IPS-18a (cell line): ENCODE measurements around the gene PSEN1.

Source experiments
- H3K27ac ChIP-seq: one replicate; pipeline ENCODE4 v1.5.1; 2013; ENCODE audit warnings: low read length
- H3K27me3 ChIP-seq: one replicate; pipeline ENCODE4 v1.6.1; 2013; ENCODE audit warnings: mild to moderate bottlenecking, low read length; ENCODE audit not compliant: control insufficient read depth, insufficient read depth
- H3K36me3 ChIP-seq: one replicate; pipeline ENCODE4 v1.6.1; 2013; ENCODE audit warnings: low read depth, low read length; ENCODE audit not compliant: control insufficient read depth
- H3K4me1 ChIP-seq: one replicate; pipeline ENCODE4 v1.6.1; 2013; ENCODE audit warnings: low read depth, low read length; ENCODE audit not compliant: control insufficient read depth
- H3K4me3 ChIP-seq: one replicate; pipeline ENCODE4 v1.5.1; 2013; ENCODE audit warnings: low read length
- H3K9ac ChIP-seq: one replicate; pipeline ENCODE4 v1.6.1; 2013; ENCODE audit warnings: mild to moderate bottlenecking, low read length, moderate library complexity
- H3K9me3 ChIP-seq: one replicate; pipeline ENCODE4 v1.6.1; 2013; ENCODE audit warnings: low read depth, low read length; ENCODE audit not compliant: control insufficient read depth

PSEN1 gene

DNA sequence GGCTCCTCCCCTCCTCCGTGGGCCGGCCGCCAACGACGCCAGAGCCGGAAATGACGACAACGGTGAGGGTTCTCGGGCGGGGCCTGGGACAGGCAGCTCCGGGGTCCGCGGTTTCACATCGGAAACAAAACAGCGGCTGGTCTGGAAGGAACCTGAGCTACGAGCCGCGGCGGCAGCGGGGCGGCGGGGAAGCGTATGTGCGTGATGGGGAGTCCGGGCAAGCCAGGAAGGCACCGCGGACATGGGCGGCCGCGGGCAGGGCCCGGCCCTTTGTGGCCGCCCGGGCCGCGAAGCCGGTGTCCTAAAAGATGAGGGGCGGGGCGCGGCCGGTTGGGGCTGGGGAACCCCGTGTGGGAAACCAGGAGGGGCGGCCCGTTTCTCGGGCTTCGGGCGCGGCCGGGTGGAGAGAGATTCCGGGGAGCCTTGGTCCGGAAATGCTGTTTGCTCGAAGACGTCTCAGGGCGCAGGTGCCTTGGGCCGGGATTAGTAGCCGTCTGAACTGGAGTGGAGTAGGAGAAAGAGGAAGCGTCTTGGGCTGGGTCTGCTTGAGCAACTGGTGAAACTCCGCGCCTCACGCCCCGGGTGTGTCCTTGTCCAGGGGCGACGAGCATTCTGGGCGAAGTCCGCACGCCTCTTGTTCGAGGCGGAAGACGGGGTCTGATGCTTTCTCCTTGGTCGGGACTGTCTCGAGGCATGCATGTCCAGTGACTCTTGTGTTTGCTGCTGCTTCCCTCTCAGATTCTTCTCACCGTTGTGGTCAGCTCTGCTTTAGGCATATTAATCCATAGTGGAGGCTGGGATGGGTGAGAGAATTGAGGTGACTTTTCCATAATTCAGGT, at the start of gene PSEN1:
Gene PSEN1, plus strand, starts transcription at position 121 of the 839 bp plus-strand sequence. CDS start 11,513 bp downstream, outside the sequence.
- peaks cover 8% of the 10 kb centered on the region for H3K4me1 ChIP-seq
- peak within 1 kb of the TSS; percentile 79 for H3K4me3 ChIP-seq
- no peak within 1 kb of the TSS for H3K27ac ChIP-seq
- no peaks in the 10 kb centered on the region for H3K36me3 ChIP-seq
- H3K27me3 ChIP-seq: no peaks in the 10 kb centered on the region
- H3K9ac ChIP-seq: peak within 1 kb of the TSS; percentile 71
- H3K9me3 ChIP-seq: no peaks in the 10 kb centered on the region

DNA sequence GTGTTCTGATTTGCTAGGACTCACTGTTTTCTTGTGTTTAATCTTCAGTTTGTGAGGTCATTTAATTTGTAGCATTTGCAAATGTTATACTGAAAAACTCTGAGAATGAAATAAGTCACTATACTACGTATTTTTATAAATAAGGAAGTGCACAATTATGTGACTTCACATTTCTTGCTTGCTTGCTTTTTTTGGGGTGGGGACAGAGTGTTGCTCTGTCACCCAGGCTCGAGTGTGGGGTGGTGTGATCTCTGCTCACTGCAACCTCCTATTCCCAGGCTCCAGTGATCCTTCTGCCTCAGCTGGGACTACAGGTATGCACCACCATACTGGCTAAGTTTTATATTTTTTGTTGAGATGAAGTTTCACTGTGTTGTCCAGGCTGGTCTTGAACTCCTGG, 45.3 kb upstream of the PSEN1 start:
- Histone ChIP-seq H3K4me3 (no peak overlapping the region), H3K4me1 (no peaks in the 10 kb centered on the region), H3K9ac (no peak overlapping the region), H3K27me3 (no peaks in the 10 kb centered on the region), H3K36me3 (peaks cover 60% of the 10 kb centered on the region), H3K9me3 (no peaks in the 10 kb centered on the region), H3K27ac (no peak overlapping the region)

DNA sequence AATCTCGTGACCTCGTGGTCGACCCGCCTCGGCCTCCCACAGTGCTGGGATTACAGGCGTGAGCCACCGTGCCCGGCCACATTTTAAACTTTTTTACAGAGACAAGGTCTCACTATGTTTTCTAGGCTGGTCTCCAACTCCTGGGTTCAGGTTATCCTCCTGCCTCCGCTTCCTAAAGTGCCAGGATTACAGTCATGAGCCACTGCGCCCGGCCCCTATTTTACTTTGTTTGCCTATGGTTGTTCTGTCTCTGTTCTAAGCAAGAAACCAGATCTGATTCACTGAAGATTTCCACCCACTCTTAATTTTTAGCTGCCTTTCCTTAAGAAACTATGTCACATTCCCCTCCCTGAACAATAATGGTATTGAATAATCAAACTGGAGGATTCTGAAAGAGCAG, 38.9 kb upstream of the PSEN1 start:
- Histone ChIP-seq H3K9ac (no peak overlapping the region), H3K27ac (no peak overlapping the region), H3K4me1 (no peaks in the 10 kb centered on the region), H3K27me3 (no peaks in the 10 kb centered on the region), H3K4me3 (no peak overlapping the region), H3K9me3 (no peaks in the 10 kb centered on the region), H3K36me3 (peaks cover 66% of the 10 kb centered on the region)

DNA sequence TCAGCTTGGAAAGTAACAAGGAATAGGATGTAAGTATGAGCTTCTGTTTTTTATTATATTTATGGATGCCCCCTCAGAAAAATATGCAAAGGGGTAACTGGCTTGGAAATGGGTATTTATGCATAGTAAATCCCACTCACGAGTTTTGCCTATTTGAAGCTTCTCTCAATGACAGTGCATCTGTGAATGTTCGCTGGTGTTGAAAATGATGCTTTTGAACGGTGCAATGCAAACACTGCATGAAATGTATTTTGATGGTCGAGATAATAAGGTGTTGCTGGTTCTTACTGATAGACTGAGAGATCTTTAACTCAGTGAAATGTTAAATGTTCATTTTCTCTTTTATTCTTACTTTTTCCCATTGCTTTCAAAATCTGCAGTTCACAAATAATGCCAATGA, 36.0 kb upstream of the PSEN1 start:
- no peak overlapping the region for H3K27ac ChIP-seq
- H3K4me1 ChIP-seq: no peaks in the 10 kb centered on the region
- H3K36me3 ChIP-seq: peaks cover 82% of the 10 kb centered on the region
- no peak overlapping the region for H3K4me3 ChIP-seq
- no peaks in the 10 kb centered on the region for H3K9me3 ChIP-seq
- H3K9ac ChIP-seq: no peak overlapping the region
- H3K27me3 ChIP-seq: no peaks in the 10 kb centered on the region

DNA sequence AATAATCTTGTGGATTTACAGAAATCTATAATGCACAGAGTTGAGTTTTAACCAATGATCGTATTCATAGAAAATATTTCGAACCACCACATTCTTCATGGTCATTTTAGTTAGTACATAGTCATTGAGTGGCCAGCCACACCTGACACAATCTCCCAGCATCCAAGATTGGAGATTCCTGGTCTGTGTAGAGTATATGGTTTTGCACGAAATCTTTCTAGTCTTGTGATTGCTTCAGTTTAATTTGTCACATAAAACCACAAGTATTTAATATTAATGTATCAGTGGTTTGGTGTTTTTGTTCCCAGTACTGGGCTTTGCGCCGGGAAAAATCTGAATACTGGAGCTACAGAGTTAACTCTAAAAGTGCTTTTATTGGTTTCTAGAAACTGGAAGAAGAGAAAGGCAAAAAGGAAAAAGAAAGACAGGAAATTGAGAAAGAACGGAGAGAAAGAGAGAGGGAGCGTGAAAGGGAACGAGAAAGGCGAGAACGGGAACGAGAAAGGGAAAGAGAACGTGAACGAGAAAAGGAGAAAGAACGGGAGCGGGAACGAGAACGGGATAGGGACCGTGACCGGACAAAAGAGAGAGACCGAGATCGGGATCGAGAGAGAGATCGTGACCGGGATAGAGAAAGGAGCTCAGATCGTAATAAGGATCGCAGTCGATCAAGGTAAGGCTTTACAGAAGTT, 33.4 kb upstream of the PSEN1 start:
- H3K4me1 ChIP-seq: no peaks in the 10 kb centered on the region

DNA sequence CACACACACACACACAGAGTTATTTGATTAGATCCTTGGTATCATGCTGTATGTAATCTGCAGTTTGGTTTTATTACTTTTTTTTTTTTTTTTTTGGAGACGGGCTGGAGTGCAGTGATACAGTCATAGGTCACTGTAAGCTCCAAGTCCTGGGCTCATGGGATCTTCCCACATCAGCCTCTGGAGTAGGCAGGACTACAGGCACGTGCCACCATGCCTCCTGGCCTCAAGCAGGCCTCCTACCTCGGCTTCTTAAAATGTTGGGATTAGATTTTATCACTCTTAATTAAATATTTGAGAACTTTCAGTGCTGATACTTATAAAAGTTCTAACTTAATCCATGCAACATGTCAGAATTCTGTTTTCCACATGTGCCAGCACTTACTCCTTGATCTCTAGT, 31.3 kb upstream of the PSEN1 start:
- Histone ChIP-seq H3K4me3 (no peak overlapping the region), H3K36me3 (peaks cover 93% of the 10 kb centered on the region), H3K27me3 (no peaks in the 10 kb centered on the region), H3K27ac (no peak overlapping the region), H3K9ac (no peak overlapping the region), H3K9me3 (no peaks in the 10 kb centered on the region), H3K4me1 (no peaks in the 10 kb centered on the region)

More for the DNA sequence above, 33.4 kb upstream of the PSEN1 start:
- no peaks in the 10 kb centered on the region for H3K27me3 ChIP-seq
- H3K27ac ChIP-seq: no peak overlapping the region
- no peak overlapping the region for H3K4me3 ChIP-seq
- peaks cover 96% of the 10 kb centered on the region for H3K36me3 ChIP-seq
- no peaks in the 10 kb centered on the region for H3K9me3 ChIP-seq
- H3K9ac ChIP-seq: no peak overlapping the region

DNA sequence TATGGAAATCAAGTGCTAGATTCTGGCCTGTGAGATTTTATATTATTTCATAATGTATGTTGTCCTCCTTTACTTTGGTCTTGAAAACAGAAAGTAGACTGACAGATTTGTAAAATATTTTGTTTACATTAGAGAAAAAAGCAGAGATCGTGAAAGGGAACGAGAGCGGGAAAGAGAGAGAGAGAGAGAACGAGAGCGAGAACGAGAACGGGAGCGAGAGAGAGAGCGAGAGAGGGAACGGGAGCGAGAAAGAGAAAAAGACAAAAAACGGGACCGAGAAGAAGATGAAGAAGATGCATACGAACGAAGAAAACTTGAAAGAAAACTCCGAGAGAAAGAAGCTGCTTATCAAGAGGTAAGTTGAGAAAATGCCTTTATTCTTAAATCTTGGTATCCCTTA, 30.6 kb upstream of the PSEN1 start:
- no peak overlapping the region for H3K27ac ChIP-seq
- no peak overlapping the region for H3K9ac ChIP-seq
- no peak overlapping the region for H3K4me3 ChIP-seq
- no peaks in the 10 kb centered on the region for H3K9me3 ChIP-seq
- no peaks in the 10 kb centered on the region for H3K4me1 ChIP-seq
- peaks cover 93% of the 10 kb centered on the region for H3K36me3 ChIP-seq
- no peaks in the 10 kb centered on the region for H3K27me3 ChIP-seq

DNA sequence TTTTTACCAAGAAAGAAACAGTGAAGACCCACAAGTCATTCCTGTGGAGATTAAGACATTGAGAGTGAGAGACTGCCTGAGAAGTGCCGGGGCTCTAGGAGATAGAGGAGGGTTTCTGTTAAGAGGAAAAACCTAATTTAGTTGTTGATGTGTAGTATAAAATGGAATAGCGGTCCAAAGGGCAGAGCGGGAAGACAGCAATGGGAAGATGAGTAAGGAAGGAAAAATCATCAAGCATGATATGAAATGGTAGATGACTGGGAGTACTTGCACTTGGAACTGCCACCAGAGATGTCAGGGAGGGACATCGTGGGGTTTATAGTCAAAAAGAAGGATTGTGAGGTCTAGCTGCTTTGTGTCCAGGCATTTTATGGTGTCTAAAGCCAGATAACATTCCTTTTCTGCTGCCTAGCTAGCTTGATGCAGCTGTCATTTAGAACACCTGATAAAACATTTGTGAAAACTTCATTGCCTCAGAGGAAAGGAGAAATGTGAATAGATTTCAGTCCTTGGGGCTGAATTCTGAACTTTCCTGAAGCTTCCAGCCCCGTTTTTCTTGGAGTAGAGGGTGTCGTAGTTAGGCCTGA, 20.1 kb upstream of the PSEN1 start:
- Histone ChIP-seq H3K4me1 (no peaks in the 10 kb centered on the region), H3K9ac (no peak overlapping the region), H3K27ac (no peak overlapping the region), H3K27me3 (no peaks in the 10 kb centered on the region), H3K36me3 (peaks cover 84% of the 10 kb centered on the region), H3K9me3 (no peaks in the 10 kb centered on the region), H3K4me3 (no peak overlapping the region)

DNA sequence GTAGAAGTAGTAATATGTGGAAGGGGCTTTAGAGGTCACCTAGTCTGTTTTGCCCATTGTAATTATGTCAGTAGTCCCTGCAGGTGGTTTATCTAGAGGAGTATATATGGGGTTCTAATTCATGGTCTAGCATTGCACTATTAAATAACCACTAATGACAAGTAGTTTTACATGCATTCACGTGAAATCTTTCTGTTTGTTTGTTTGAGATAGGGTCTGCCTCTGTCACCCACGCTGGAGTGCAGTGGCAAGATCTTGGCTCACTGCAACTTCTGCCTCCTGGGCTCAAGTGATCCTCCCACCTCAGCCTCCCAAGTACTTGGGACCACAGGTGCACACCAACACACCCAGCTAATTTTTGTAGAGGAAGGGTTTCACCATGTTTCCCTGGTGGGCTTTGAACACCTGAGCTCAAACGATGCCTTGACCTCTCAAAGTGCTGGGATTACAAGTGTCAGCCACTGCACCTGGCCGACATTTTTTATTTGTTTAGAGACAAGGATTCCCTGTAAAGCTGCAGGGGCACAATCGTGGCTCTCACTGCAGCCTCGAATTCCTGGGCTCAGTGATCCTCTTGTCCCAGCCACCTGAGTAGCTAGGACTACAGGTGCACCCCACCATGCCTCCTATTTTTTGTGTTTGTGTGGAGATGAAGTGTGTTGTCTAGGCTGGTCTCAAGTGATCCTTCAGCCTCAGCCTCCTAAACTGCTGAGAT, 12.0 kb upstream of the PSEN1 start:
- Histone ChIP-seq H3K27ac (no peak overlapping the region), H3K27me3 (no peaks in the 10 kb centered on the region), H3K36me3 (peaks cover 42% of the 10 kb centered on the region)

DNA sequence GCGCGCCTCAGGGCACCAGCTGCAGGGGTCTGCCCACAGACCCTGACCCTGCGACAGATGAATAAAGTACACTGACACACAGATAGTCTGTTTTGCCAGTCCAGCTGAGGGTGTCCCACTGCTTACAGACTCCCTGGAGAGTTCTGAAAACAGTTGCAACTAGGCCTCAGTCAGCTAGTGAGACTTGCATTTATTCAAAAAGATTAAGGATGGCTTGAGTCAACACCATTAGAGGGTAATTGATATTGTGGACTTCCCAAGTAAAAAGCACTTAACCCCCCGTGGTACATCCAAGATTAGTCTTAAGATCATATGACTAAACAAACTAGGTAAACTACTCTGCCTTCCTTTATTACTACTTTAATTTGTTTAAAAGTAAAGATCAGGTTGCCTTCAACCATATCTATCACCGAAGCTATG, 11.1 kb upstream of the PSEN1 start:
- H3K27me3 ChIP-seq: no peaks in the 10 kb centered on the region
- peaks cover 34% of the 10 kb centered on the region for H3K4me1 ChIP-seq
- H3K9ac ChIP-seq: no peak overlapping the region
- peaks cover 33% of the 10 kb centered on the region for H3K36me3 ChIP-seq
- H3K4me3 ChIP-seq: peak overlapping the region; percentile 25
- H3K27ac ChIP-seq: peak overlapping the region; percentile 2
- H3K9me3 ChIP-seq: no peaks in the 10 kb centered on the region

More for the DNA sequence above, 12.0 kb upstream of the PSEN1 start:
- no peaks in the 10 kb centered on the region for H3K9me3 ChIP-seq
- peaks cover 34% of the 10 kb centered on the region for H3K4me1 ChIP-seq
- no peak overlapping the region for H3K4me3 ChIP-seq
- H3K9ac ChIP-seq: no peak overlapping the region

DNA sequence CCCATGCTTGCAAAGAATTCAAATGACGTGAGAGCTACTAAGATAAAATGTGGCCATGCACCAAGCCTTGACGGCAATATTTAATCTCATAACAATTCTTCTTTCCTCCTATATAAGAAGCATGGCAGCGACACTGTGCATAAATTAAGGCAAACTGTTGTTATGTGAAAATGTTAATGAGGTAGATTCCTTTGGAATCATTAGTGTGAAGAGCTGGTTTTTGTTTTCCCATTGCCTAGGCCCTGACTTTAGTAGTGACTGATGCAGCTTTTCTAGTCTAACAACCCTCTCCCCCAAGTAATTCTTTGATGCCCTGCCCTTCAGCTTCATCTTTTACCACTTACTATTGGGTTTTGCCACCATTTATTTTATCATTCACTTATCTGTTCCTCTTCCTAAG, 10.6 kb upstream of the PSEN1 start:
- Histone ChIP-seq H3K4me3 (peak overlapping the region; percentile 25), H3K36me3 (peaks cover 30% of the 10 kb centered on the region), H3K4me1 (peaks cover 34% of the 10 kb centered on the region), H3K27ac (peak overlapping the region; percentile 2), H3K9ac (no peak overlapping the region), H3K9me3 (no peaks in the 10 kb centered on the region), H3K27me3 (no peaks in the 10 kb centered on the region)
